Measurements from ENCODE around the gene YTHDC2.

The YTHDC2 gene

GRCh38 chr5:113520429-113520828 is 6.9 kb downstream of the YTHDC2 start:
- Mint-ChIP-seq H3K4me1 (peaks cover 11% of the 10 kb centered on the region), H3K27me3 (ENCODE audit: low read depth) (no peaks in the 10 kb centered on the region), H3K27ac (no peak overlapping the region), H3K36me3 (ENCODE audit: low read depth) (peaks cover 43% of the 10 kb centered on the region), H3K4me3 (no peak overlapping the region), H3K9me3 (no peaks in the 10 kb centered on the region)
- no peak for TF ChIP-seq CTCF (IDR thresholded peaks at IDR 0.05; ENCODE audit: unreplicated experiment in 3 of 3)

GRCh38 chr5:113520899-113521298 is 7.4 kb downstream of the YTHDC2 start:
- Mint-ChIP-seq H3K36me3 (ENCODE audit: low read depth) (peaks cover 38% of the 10 kb centered on the region), H3K27me3 (ENCODE audit: low read depth) (no peaks in the 10 kb centered on the region), H3K4me3 (no peak overlapping the region), H3K9me3 (no peaks in the 10 kb centered on the region), H3K4me1 (peaks cover 6% of the 10 kb centered on the region), H3K27ac (no peak overlapping the region)
- no peak for TF ChIP-seq CTCF (IDR thresholded peaks at IDR 0.05; ENCODE audit: unreplicated experiment in 3 of 3)

GRCh38 chr5:113523168-113523567 is 9.7 kb downstream of the YTHDC2 start:
- no peak for TF ChIP-seq CTCF (IDR thresholded peaks at IDR 0.05; ENCODE audit: unreplicated experiment in 3 of 3)
- H3K36me3 Mint-ChIP-seq (ENCODE audit: low read depth), result peaks cover 38% of the 10 kb centered on the region
- H3K4me3 Mint-ChIP-seq, result no peak overlapping the region
- H3K27ac Mint-ChIP-seq, result no peak overlapping the region
- no peaks in the 10 kb centered on the region for H3K27me3 Mint-ChIP-seq (ENCODE audit: low read depth)
- H3K4me1 Mint-ChIP-seq, result no peaks in the 10 kb centered on the region
- H3K9me3 Mint-ChIP-seq, result no peaks in the 10 kb centered on the region

- no peak overlapping the region for H3K27ac Mint-ChIP-seq
- peaks cover 39% of the 10 kb centered on the region for H3K36me3 Mint-ChIP-seq (ENCODE audit: low read depth)
- H3K9me3 Mint-ChIP-seq, result no peaks in the 10 kb centered on the region
- TF ChIP-seq CTCF (IDR thresholded peaks at IDR 0.05; ENCODE audit: unreplicated experiment in 3 of 3), result no peak
- no peaks in the 10 kb centered on the region for H3K4me1 Mint-ChIP-seq
- no peaks in the 10 kb centered on the region for H3K27me3 Mint-ChIP-seq (ENCODE audit: low read depth)
- H3K4me3 Mint-ChIP-seq, result no peak overlapping the region
Observed at GRCh38 chr5:113524927-113525326, 11.4 kb downstream of the YTHDC2 start.

- H3K4me3 Mint-ChIP-seq, result no peak overlapping the region
Observed at GRCh38 chr5:113526421-113526820, 12.9 kb downstream of the YTHDC2 start.

More at GRCh38 chr5:113526421-113526820, 12.9 kb downstream of the YTHDC2 start:
- no peaks in the 10 kb centered on the region for H3K27me3 Mint-ChIP-seq (ENCODE audit: low read depth)
- no peaks in the 10 kb centered on the region for H3K4me1 Mint-ChIP-seq
- peaks cover 41% of the 10 kb centered on the region for H3K36me3 Mint-ChIP-seq (ENCODE audit: low read depth)
- peaks cover 11% of the 10 kb centered on the region for H3K9me3 Mint-ChIP-seq
- H3K27ac Mint-ChIP-seq, result no peak overlapping the region
- TF ChIP-seq CTCF (IDR thresholded peaks at IDR 0.05; ENCODE audit: unreplicated experiment in 3 of 3), result no peak

Data from nephron (organoid).